DOHH2 (cell line): ENCODE measurements around the gene CSGALNACT2.

Experiments used
- H3F3A ChIP-seq: fragments of 200-600 bp; sonication (generic), shearing (Covaris generic); 2 replicates; pipeline ENCODE4 v1.6.0; 2016; ENCODE audit warnings: antibody characterized with exemption, mild to moderate bottlenecking; ENCODE audit not compliant: control insufficient read depth, insufficient read depth
- H3K27ac ChIP-seq: fragments of 200-600 bp; sonication (generic); 2 replicates; pipeline ENCODE4 v1.5.1; 2014; ENCODE audit warnings: low read depth, mild to moderate bottlenecking, low read length, moderate library complexity
- H3K27me3 ChIP-seq: fragments of 200-600 bp; sonication (generic); 2 replicates; pipeline ENCODE4 v1.6.1; 2014; ENCODE audit warnings: mild to moderate bottlenecking, low read length, mixed read lengths; ENCODE audit not compliant: control insufficient read depth
- H3K36me3 ChIP-seq: fragments of 200-600 bp; sonication (generic); 2 replicates; pipeline ENCODE4 v1.6.1; 2014; ENCODE audit warnings: mild to moderate bottlenecking, low read length, moderate library complexity, mixed read lengths; ENCODE audit not compliant: control insufficient read depth
- H3K4me1 ChIP-seq: fragments of 200-600 bp; sonication (generic); 2 replicates; pipeline ENCODE4 v1.6.1; 2014; ENCODE audit warnings: mild to moderate bottlenecking, low read length, mixed read lengths; ENCODE audit not compliant: control insufficient read depth
- H3K4me2 ChIP-seq: fragments of 200-600 bp; sonication (generic); 2 replicates; pipeline ENCODE4 v1.6.0; 2014; ENCODE audit warnings: mild to moderate bottlenecking, low read length, moderate library complexity
- H3K4me3 ChIP-seq: fragments of 200-600 bp; sonication (generic); 2 replicates; pipeline ENCODE4 v1.5.1; 2014; ENCODE audit warnings: mild to moderate bottlenecking, low read length, mixed read lengths
- H3K79me2 ChIP-seq: fragments of 200-600 bp; sonication (generic); 2 replicates; pipeline ENCODE4 v1.6.1; 2014; ENCODE audit warnings: mild to moderate bottlenecking, low read length, mixed read lengths; ENCODE audit not compliant: control insufficient read depth
- H3K9me2 ChIP-seq: fragments of 200-600 bp; sonication (generic); replicated peaks from 2 replicates; pipeline ENCODE4 v1.6.1; 2014; ENCODE audit warnings: mild to moderate bottlenecking, low read length, mixed read lengths; ENCODE audit not compliant: control insufficient read depth
- H3K9me3 ChIP-seq: fragments of 200-600 bp; sonication (generic); 2 replicates; pipeline ENCODE4 v1.6.1; 2014; ENCODE audit warnings: antibody characterized with exemption, low read length, mixed read lengths; ENCODE audit not compliant: control insufficient read depth, insufficient read depth
- H4K20me1 ChIP-seq: fragments of 200-600 bp; sonication (generic); 2 replicates; pipeline ENCODE4 v1.6.0; 2014; ENCODE audit warnings: low read depth, mild to moderate bottlenecking, antibody characterized with exemption, low read length, moderate library complexity; ENCODE audit not compliant: control insufficient read depth, insufficient read depth
- CTCF ChIP-seq: fragments of 200-600 bp; sonication (generic); IDR thresholded peaks from one replicate; pipeline ENCODE4 v1.5.1; 2014; ENCODE audit warnings: antibody characterized with exemption, mild to moderate bottlenecking, low read depth, low read length; ENCODE audit not compliant: poor library complexity, severe bottlenecking
- EZH2phosphoT487 ChIP-seq: fragments of 200-600 bp; sonication (generic); IDR thresholded peaks from 2 replicates; pipeline ENCODE4 v1.6.1; 2017; ENCODE audit warnings: borderline replicate concordance, mild to moderate bottlenecking, antibody characterized with exemption, low read length, moderate library complexity, mixed read lengths

CSGALNACT2 gene

GRCh38 chr10:43196981-43197833 lies 59.0 kb downstream of the CSGALNACT2 start:
- Histone ChIP-seq H3K36me3 (no peaks in the 10 kb centered on the region), H3K27me3 (no peaks in the 10 kb centered on the region), H3K79me2 (no peaks in the 10 kb centered on the region), H3F3A (no peaks in the 10 kb centered on the region), H3K4me3 (no peak overlapping the region), H3K4me2 (no peak overlapping the region), H3K9me3 (no peaks in the 10 kb centered on the region), H3K27ac (no peak overlapping the region), H3K4me1 (peaks cover under 1% of the 10 kb centered on the region; the same call in 1 of the 2 replicates), H4K20me1 (no peaks in the 10 kb centered on the region), H3K9me2 (no peaks in the 10 kb centered on the region)
- TF ChIP-seq CTCF (no peak), EZH2phosphoT487 (no peak)

- H4K20me1 ChIP-seq: no peaks in the 10 kb centered on the region
- H3K9me3 ChIP-seq: no peaks in the 10 kb centered on the region
- no peak overlapping the region for H3K4me3 ChIP-seq
- no peak overlapping the region for H3K4me2 ChIP-seq
- H3K9me2 ChIP-seq: no peaks in the 10 kb centered on the region
- peaks cover 5% of the 10 kb centered on the region for H3K4me1 ChIP-seq
- H3K27ac ChIP-seq: no peak overlapping the region
- H3K27me3 ChIP-seq: no peaks in the 10 kb centered on the region
- TF ChIP-seq CTCF: peak; percentile 65
- TF ChIP-seq EZH2phosphoT487: no peak
- H3K36me3 ChIP-seq: no peaks in the 10 kb centered on the region
- H3F3A ChIP-seq: no peaks in the 10 kb centered on the region
- no peaks in the 10 kb centered on the region for H3K79me2 ChIP-seq
Measured at GRCh38 chr10:43197834-43198681, 59.8 kb downstream of the CSGALNACT2 start.

GRCh38 chr10:43198682-43199005 lies 60.4 kb downstream of the CSGALNACT2 start:
- Histone ChIP-seq H3K4me3 (no peak overlapping the region), H3K9me3 (no peaks in the 10 kb centered on the region), H3F3A (no peaks in the 10 kb centered on the region), H3K36me3 (no peaks in the 10 kb centered on the region), H4K20me1 (no peaks in the 10 kb centered on the region), H3K79me2 (no peaks in the 10 kb centered on the region), H3K27me3 (no peaks in the 10 kb centered on the region), H3K4me2 (no peak overlapping the region), H3K4me1 (peaks cover 5% of the 10 kb centered on the region), H3K27ac (no peak overlapping the region), H3K9me2 (no peaks in the 10 kb centered on the region)
- TF ChIP-seq CTCF: no peak
- TF ChIP-seq EZH2phosphoT487: no peak
